KOPT-K1 (cell line): ENCODE results near the gene TMPRSS2.
"Not testable (repeated sequence)": the region's sequence is repeated elsewhere in the genome, so short reads cannot be mapped to it uniquely, and the experiment has no call there.

Experiments
- H3K27ac ChIP-seq: fragments of 200-600 bp; sonication (generic); 2 replicates; pipeline ENCODE4 v1.5.1; 2016; ENCODE audit warnings: antibody characterized with exemption, mild to moderate bottlenecking, low read depth, low read length; ENCODE audit not compliant: poor library complexity, severe bottlenecking
- H3K36me3 ChIP-seq: fragments of 200-600 bp; sonication (generic); 2 replicates; pipeline ENCODE4 v1.5.1; 2017; ENCODE audit warnings: antibody characterized with exemption, mild to moderate bottlenecking, low read length, moderate library complexity; ENCODE audit not compliant: insufficient read depth
- H3K9me3 ChIP-seq: fragments of 200-600 bp; sonication (generic); 2 replicates; pipeline ENCODE4 v1.5.1; 2017; ENCODE audit warnings: antibody characterized with exemption, low read length, mild to moderate bottlenecking; ENCODE audit not compliant: insufficient read depth, poor library complexity, severe bottlenecking

The TMPRSS2 gene

DNA sequence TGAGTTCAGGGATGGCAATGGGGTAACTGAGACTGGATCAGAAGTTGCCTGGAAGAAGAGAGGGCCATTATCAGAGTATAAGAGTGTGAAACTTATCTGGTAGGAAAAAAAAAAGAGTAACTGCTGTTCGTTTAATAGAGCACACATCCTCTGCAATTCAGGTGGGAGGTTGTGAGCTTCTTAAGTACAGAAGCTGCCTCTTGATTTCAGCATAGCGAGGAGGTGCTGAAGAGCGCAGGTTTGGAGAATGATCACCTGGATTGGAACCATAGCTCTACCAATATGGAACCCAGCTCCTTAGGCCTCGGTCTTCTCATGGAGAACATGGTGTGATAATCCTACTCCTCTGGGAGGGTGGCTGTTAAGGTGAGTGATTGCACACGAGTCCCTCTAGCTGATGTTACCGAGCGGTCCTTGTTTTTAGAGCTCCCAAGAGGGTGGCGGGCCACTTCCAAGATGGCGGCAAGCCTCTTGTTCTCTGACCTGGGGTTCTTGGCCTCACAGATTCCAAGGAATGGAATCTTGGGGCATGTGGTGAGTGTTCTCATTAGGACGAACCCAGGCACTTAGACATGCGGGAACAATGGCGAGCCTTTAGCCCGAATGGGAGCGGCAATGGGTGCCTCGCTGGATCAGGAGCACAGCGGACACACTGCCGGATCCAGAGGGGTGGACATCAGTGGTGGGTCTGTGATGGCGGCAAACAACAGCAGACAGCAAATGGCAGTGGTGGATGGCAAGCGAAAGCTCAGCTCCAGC is 85.2 kb downstream of the TMPRSS2 start:
- H3K9me3 ChIP-seq: no peaks in the 10 kb centered on the region
- no peak overlapping the region for H3K27ac ChIP-seq
- no peaks in the 10 kb centered on the region for H3K36me3 ChIP-seq

DNA sequence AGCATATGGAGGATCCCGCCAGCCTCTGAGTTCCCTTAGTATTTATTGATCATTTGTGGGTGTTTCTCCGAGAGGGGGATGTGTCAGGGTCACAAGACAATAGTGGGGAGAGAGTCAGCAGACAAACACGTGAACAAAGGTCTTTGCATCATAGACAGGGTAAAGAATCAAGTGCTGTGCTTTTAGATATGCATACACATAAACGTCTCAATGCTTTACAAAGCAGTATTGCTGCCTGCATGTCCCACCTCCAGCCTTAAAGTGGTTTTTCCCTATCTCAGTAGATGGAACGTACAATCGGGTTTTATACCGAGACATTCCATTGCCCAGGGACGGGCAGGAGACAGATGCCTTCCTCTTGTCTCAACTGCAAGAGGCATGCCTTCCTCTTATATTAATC is 87.0 kb downstream of the TMPRSS2 start:
- not testable (repeated sequence) for H3K27ac ChIP-seq

DNA sequence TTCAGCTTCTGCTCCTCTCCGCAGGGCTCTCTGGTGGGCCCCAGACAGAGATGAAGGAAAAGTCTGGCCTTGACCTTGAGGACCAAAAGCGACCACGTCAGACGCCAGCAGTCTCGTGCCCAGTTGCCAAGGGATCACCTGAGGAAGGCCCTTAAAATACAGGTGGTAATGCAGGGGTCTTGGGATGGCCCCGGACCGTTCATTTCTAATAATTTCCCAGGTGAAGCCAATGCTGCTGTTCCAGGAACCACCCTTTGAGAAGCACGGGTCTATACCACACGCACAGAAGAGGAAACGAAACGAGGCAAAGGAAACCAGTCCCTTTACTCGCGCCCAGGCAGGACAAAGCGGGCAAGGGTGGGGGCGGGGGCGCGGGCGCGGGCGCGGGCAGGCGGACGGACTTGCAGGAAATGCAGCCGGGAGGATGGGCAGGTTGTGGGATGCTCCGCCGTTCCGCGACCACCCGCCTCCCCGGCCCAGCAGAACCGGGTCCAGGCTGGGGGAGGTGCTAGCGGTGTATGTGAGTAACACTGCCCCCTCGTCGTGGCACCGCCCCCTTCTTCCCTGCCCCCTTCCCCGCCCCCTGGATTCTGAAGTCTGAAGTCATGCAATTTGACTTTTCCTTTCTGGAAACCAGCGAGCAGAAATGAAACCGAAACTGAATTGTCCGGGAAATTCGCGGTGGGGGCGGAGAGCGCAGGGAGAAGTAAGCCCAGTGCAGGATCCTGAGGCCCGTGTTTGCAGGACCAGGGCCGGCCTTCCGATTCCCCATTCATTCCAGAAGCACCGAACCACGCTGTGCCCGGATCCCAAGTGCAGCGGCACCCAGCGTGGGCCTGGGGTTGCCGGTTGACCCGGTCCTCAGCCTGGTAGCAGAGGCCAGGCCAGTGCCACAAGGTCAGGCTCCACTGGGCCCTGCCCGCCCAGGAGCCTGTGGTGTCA is 87.8 kb downstream of the TMPRSS2 start:
- no peaks in the 10 kb centered on the region for H3K36me3 ChIP-seq
- H3K9me3 ChIP-seq: no peaks in the 10 kb centered on the region
- H3K27ac ChIP-seq: peak overlapping the region; percentile 51

More for the DNA sequence above, 87.0 kb downstream of the TMPRSS2 start:
- H3K36me3 ChIP-seq, H3K9me3 ChIP-seq: not testable (repeated sequence)

DNA sequence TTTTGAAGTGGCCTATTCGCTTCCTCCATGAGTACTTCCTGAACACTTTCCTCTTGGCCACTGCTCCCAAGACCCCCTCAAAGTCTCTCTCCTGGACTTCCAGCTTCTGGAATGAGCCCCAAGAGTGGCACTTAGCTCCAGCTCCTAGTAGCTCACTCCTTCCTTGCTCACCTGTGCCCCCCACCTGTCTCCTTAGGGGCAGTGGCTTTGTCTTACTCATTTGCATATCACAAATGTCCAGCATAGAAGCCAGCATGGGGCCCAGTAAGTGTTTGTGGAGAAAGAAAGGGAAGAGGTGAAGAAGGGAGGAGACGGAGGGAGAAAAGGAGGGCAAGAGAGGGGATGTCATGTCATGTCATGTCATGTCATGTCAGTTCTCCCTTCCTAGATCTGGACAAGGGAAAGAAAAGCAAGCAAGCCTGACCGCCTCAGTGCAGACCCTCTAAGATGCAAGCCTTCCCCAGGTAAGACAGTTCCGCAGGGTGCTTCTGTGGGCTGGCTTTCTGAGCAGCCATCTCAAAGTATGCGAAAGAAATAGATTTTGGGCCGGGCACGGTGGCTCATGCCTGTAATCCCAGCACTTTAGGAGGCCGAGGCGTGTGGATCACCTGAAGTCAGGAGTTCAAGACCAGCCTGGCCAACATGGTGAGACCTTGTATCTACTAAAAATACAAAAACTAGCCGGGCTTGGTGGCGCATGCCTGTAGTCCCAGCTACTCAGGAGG is 88.8 kb downstream of the TMPRSS2 start:
- Histone ChIP-seq H3K36me3 (no peaks in the 10 kb centered on the region), H3K27ac (no peak overlapping the region), H3K9me3 (no peaks in the 10 kb centered on the region)

DNA sequence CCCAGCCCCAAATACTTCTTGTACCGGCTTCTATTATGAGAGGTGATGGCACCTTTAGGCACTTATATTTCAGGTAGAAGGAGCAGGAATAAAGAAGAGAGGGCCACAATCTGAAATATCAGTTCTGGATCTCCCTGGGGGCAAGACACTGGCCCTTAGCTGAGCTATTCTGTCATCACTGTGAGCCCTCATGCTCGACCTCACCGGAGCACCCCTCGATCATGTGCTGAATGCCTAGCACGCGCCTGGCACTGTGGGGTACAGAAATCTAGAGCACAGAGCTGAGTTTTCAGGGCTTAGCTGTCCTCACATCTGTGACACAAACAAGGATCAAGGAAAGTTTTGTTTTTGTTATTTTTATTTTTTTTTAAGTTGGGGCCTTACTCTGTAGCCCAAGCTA is 89.6 kb downstream of the TMPRSS2 start:
- no peaks in the 10 kb centered on the region for H3K9me3 ChIP-seq
- H3K27ac ChIP-seq: no peak overlapping the region
- no peaks in the 10 kb centered on the region for H3K36me3 ChIP-seq

DNA sequence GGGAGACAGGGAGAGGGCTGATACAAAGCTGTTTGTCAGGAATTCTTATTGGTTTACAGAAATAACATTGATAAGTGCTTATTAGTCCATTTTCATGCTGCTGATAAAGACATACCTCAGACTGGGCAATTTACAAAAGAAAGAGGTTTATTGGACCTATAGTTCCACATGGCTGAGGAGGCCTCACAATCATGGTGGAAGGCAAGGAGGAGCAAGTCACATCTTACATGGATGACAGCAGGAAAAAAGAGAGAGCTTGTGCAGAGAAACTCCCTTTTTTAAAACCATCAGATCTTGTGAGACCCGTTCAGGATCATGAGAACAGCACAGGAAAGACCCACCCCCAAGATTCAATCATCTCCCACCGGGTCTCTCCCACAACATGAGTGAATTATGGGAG is 90.5 kb downstream of the TMPRSS2 start:
- not testable (repeated sequence) for H3K27ac ChIP-seq, H3K36me3 ChIP-seq, H3K9me3 ChIP-seq
